Endothelial cell of umbilical vein (primary cell): ENCODE data around the gene EPB41L4B. TPM values are rescaled to one million over a fixed set of nuclear protein-coding genes. Genes with fewer than 3 reads are reported as not detected.

Experiments
- BruUV-seq: library from RNA; stranded (reverse); fragments of 400-500 nt; replicated peaks from 2 replicates; lab custom pipeline; 2021; lab: Mats Ljungman, UMichigan
- CTCF ChIA-PET: fragments of 300-600, 350-600 bp; sonication (Branson Sonifier 250); formaldehyde crosslinking; loops from one replicate; lab custom pipeline; 2021; ENCODE audit warnings: antibody characterized with exemption, inconsistent platforms; lab: Charles Lee
- POLR2A ChIA-PET: fragments of 300-600, 350-600 bp; sonication (Branson Sonifier 250); formaldehyde crosslinking; loops from one replicate; lab custom pipeline; 2021; ENCODE audit warnings: antibody characterized with exemption, inconsistent platforms; lab: Charles Lee
- DNase-seq: peaks from one replicate; pipeline ENCODE4 v3.0.0-alpha.2; 2011; ENCODE audit warnings: low read depth, low spot score
- FAIRE-seq: peaks from 2 replicates; lab custom pipeline; 2011; peaks lifted over from hg19 to GRCh38; lab: Jason Lieb, UNC
- H2AFZ ChIP-seq: 2 replicates; pipeline ENCODE4 v1.6.0; 2012; ENCODE audit warnings: low read depth, low read length, control low read depth, inconsistent platforms
- H3K27ac ChIP-seq: 2 replicates; pipeline ENCODE4 v1.5.1; 2011; ENCODE audit warnings: low read depth, mild to moderate bottlenecking, control low read depth, low read length, moderate library complexity; ENCODE audit not compliant: insufficient read depth
- H3K27me3 ChIP-seq, 2 experiments: 2 replicates each; pipeline versions ENCODE4 v1.6.0 to v1.6.1; 2011; ENCODE audit warnings: low read length in 2 of 2, mixed read lengths in 1 of 2; ENCODE audit not compliant: control insufficient read depth in 2 of 2, insufficient read depth in 2 of 2
- H3K36me3 ChIP-seq, 2 experiments: 2 replicates in 1 of 2; 3 replicates in 1 of 2; pipeline ENCODE4 v1.5.1; 2011; ENCODE audit warnings: low read length in 2 of 2, mild to moderate bottlenecking in 1 of 2, moderate library complexity in 1 of 2; ENCODE audit not compliant: control insufficient read depth in 2 of 2, insufficient read depth in 2 of 2; ENCODE audit errors: extremely low read depth in 1 of 2
- H3K4me1 ChIP-seq: 3 replicates; pipeline ENCODE4 v1.5.1; 2011; ENCODE audit warnings: mild to moderate bottlenecking, low read length; ENCODE audit not compliant: control insufficient read depth, insufficient read depth; ENCODE audit errors: extremely low read depth
- H3K4me2 ChIP-seq: 2 replicates; pipeline ENCODE4 v1.6.1; 2011; ENCODE audit warnings: low read length, control low read depth, mixed read lengths; ENCODE audit not compliant: insufficient read depth
- H3K4me3 ChIP-seq, 3 experiments: fragments of 200-600 bp in 1 of 3; sonication (generic), shearing (Covaris generic) in 1 of 3; replicated peaks in 1 of 3; 2 replicates each; pipeline ENCODE4 v1.5.1; 2011 to 2016; ENCODE audit warnings: control low read depth in 3 of 3, low read length in 3 of 3, mild to moderate bottlenecking in 2 of 3, inconsistent platforms in 1 of 3, low read depth in 1 of 3, moderate library complexity in 1 of 3; ENCODE audit not compliant: insufficient read depth in 1 of 3
- H3K79me2 ChIP-seq: 2 replicates; pipeline ENCODE4 v1.6.0; 2012; ENCODE audit warnings: low read length, inconsistent platforms; ENCODE audit not compliant: control insufficient read depth, insufficient read depth
- H3K9ac ChIP-seq: replicated peaks from 2 replicates; pipeline ENCODE3; 2011; ENCODE audit warnings: low read length, control low read depth; ENCODE audit not compliant: insufficient read depth; ENCODE audit errors: extremely low read depth
- H3K9me1 ChIP-seq: replicated peaks from 3 replicates; pipeline ENCODE4 v1.6.0; 2011; ENCODE audit warnings: mild to moderate bottlenecking, low read length; ENCODE audit not compliant: control insufficient read depth, insufficient read depth; ENCODE audit errors: extremely low read depth
- H3K9me3 ChIP-seq: replicated peaks from 2 replicates; pipeline ENCODE4 v1.5.1; 2012; ENCODE audit warnings: low read length, inconsistent platforms; ENCODE audit not compliant: control insufficient read depth, insufficient read depth
- H4K20me1 ChIP-seq: replicated peaks from 2 replicates; pipeline ENCODE3; 2011; ENCODE audit warnings: mild to moderate bottlenecking, low read length; ENCODE audit not compliant: control insufficient read depth, insufficient read depth; ENCODE audit errors: extremely low read depth
- CTCF ChIP-seq, 2 donors: IDR thresholded peaks; 1 replicate in 1 of 2; 2 replicates in 1 of 2; pipeline ENCODE4 v1.5.1; 2011; ENCODE audit warnings: low read length in 2 of 2, mild to moderate bottlenecking in 2 of 2, moderate library complexity in 2 of 2, control low read depth in 1 of 2, inconsistent platforms in 1 of 2, low read depth in 1 of 2; ENCODE audit not compliant: insufficient read depth in 1 of 2; ENCODE audit errors: extremely low read depth in 1 of 2
- EZH2 ChIP-seq: IDR thresholded peaks from 2 replicates; pipeline ENCODE4 v1.6.1; 2012; ENCODE audit warnings: borderline replicate concordance, low read depth, mild to moderate bottlenecking, moderate library complexity, low read length, inconsistent platforms; ENCODE audit not compliant: severe bottlenecking
- FOS ChIP-seq: IDR thresholded peaks from 2 replicates; pipeline ENCODE4 v1.6.1; 2011; ENCODE audit warnings: mild to moderate bottlenecking, low read length, moderate library complexity, borderline replicate concordance; ENCODE audit not compliant: insufficient read depth
- GATA2 ChIP-seq: IDR thresholded peaks from 2 replicates; pipeline ENCODE4 v1.7.0; 2011; ENCODE audit warnings: low read depth, mild to moderate bottlenecking, moderate library complexity, mixed read lengths, low read length; ENCODE audit not compliant: insufficient read length, insufficient read depth
- JUN ChIP-seq: IDR thresholded peaks from 2 replicates; pipeline ENCODE4 v1.6.1; 2011; ENCODE audit warnings: borderline replicate concordance, low read depth; ENCODE audit not compliant: insufficient read length, insufficient read depth
- MAX ChIP-seq: IDR thresholded peaks from 2 replicates; pipeline ENCODE4 v1.6.1; 2011; ENCODE audit not compliant: insufficient read depth, insufficient read length
- MYC ChIP-seq: IDR thresholded peaks from one replicate; pipeline ENCODE4 v1.6.1; 2011; ENCODE audit warnings: mild to moderate bottlenecking, low read depth, low read length
- POLR2A ChIP-seq: IDR thresholded peaks from 2 replicates; pipeline ENCODE4 v1.6.1; 2012; ENCODE audit warnings: low read depth, mild to moderate bottlenecking, control low read depth, low read length
- POLR2AphosphoS5 ChIP-seq: IDR thresholded peaks from 2 replicates; pipeline ENCODE4 v1.6.1; 2012; ENCODE audit warnings: low read depth, mild to moderate bottlenecking, control low read depth, low read length, moderate library complexity; ENCODE audit not compliant: insufficient read depth
- dilution Hi-C: fragments of 300-500 bp; cut with MboI; formaldehyde crosslinking; loops from one replicate; pipeline ENCODE4 v1.15.0; 2019; ENCODE audit warnings: low sequenced_read_pairs; ENCODE audit not compliant: extremely low pct_ligation_motif_present
- intact Hi-C: fragments of 100-400 bp; cut with micrococcal nuclease; formaldehyde crosslinking; loops from one replicate; pipeline ENCODE4 v1.10.0; 2022
- polyA plus RNA-seq, 4 experiments: library from polyadenylated mRNA; depleted of rRNA in 3 of 4; stranded (reverse) in 3 of 4; unstranded in 1 of 4; fragments of >200 nt; gene quantifications; 2 replicates each; pipeline versions ENCODE4 v1.2.1 to v1.2.3, GENCODE V29; 2011 to 2012; ENCODE audit warnings: missing spikeins in 1 of 4
- total RNA-seq: library from RNA; stranded (reverse); gene quantifications from 2 replicates; pipeline ENCODE4 v1.2.3, GENCODE V29; 2021

The EPB41L4B gene
- total and polyA plus RNA-seq, 2 donors (not counting 3 experiments of a cell fraction or from before 2014, with no cell fraction given) = 0.10 to 0.15 TPM

GRCh38 chr9:109179801-109180523, 140.9 kb downstream of the EPB41L4B start:
- intact Hi-C loops = loop anchor here (5.0 kb wide), 1 partner anchor 72 kb away; no protein-coding TSS in a partner anchor
- FAIRE-seq = no peak

More at GRCh38 chr9:109179801-109180523, 140.9 kb downstream of the EPB41L4B start:
- Histone ChIP-seq H3K4me3 (no peak overlapping the region), H4K20me1 (no peaks in the 10 kb centered on the region), H3K9me1 (no peaks in the 10 kb centered on the region), H3K27ac (no peak overlapping the region), H3K79me2 (no peaks in the 10 kb centered on the region), H3K9ac (no peak overlapping the region), H3K27me3 (peaks cover 3% of the 10 kb centered on the region in 2 experiments), H2AFZ (no peak overlapping the region), H3K36me3 (no peaks in the 10 kb centered on the region), H3K4me1 (no peaks in the 10 kb centered on the region), H3K9me3 (no peaks in the 10 kb centered on the region), H3K4me2 (no peak overlapping the region)
- POLR2A ChIA-PET = no interaction called here
- no peak for TF ChIP-seq EZH2
- TF ChIP-seq POLR2AphosphoS5 = no peak
- no peak for TF ChIP-seq GATA2
- no peak for TF ChIP-seq JUN
- no peak for TF ChIP-seq MAX
- TF ChIP-seq POLR2A = no peak
- no peak for TF ChIP-seq FOS
- no peak for TF ChIP-seq MYC
- TF ChIP-seq CTCF (IDR thresholded peaks at IDR 0.05; ENCODE audit: extremely low read depth in 1 of 2, insufficient read depth in 1 of 2, low read depth in 1 of 2, low read length in 2 of 2) = no peak
- CTCF ChIA-PET = interaction anchor here (1.0 kb wide), 1 partner anchor 14 kb away, joined by 4 read pairs; no protein-coding TSS in a partner anchor
- no peak for DNase-seq
- BruUV-seq = no TSS peak
- dilution Hi-C loops = no loop called here
